H1 (cell line): ENCODE results near the gene PTPRD. TPM values are rescaled to one million over a fixed set of nuclear protein-coding genes. Genes with fewer than 3 reads are reported as not detected.

ENCODE experiments used
- CTCF ChIA-PET: fragments of 300-600 bp; sonication (Branson Sonifier 250); formaldehyde crosslinking; loops from one replicate; lab custom pipeline; 2021; ENCODE audit not compliant: partially characterized antibody; lab: Charles Lee
- POLR2A ChIA-PET: fragments of 300-600 bp; sonication (Branson Sonifier 250); formaldehyde crosslinking; loops from one replicate; lab custom pipeline; 2021; ENCODE audit warnings: inconsistent platforms; ENCODE audit not compliant: partially characterized antibody; lab: Charles Lee
- DNase-seq, 2 experiments: peaks; one replicate each; pipeline versions ENCODE4 v3.0.0 to v3.0.0-alpha.2; 2010 to 2022; ENCODE audit warnings: low spot score in 2 of 2, low read depth in 1 of 2, mixed read lengths in 1 of 2
- FAIRE-seq: peaks from 2 replicates; lab custom pipeline; 2011; peaks lifted over from hg19 to GRCh38; lab: Jason Lieb, UNC
- H2AFZ ChIP-seq: 2 replicates; pipeline ENCODE4 v1.8.1; 2012; ENCODE audit warnings: low read length, inconsistent platforms
- H2AK5ac ChIP-seq: 2 replicates; pipeline ENCODE4 v1.6.1; 2013; ENCODE audit warnings: low read depth, low read length
- H2BK120ac ChIP-seq: replicated peaks from 2 replicates; pipeline ENCODE3; 2013; ENCODE audit warnings: low read depth, low read length, inconsistent platforms
- H2BK12ac ChIP-seq: 2 replicates; pipeline ENCODE4 v1.6.1; 2013; ENCODE audit warnings: low read depth, low read length
- H2BK15ac ChIP-seq: 2 replicates; pipeline ENCODE4 v1.6.1; 2013; ENCODE audit warnings: low read length
- H2BK20ac ChIP-seq: 2 replicates; pipeline ENCODE4 v1.6.1; 2013; ENCODE audit warnings: low read length
- H2BK5ac ChIP-seq: 2 replicates; pipeline ENCODE4 v1.6.1; 2013; ENCODE audit warnings: low read depth, low read length
- H3K14ac ChIP-seq: 2 replicates; pipeline ENCODE4 v1.6.1; 2013; ENCODE audit warnings: inconsistent platforms; ENCODE audit not compliant: insufficient read length
- H3K18ac ChIP-seq: 2 replicates; pipeline ENCODE4 v1.6.1; 2013; ENCODE audit warnings: low read length; ENCODE audit errors: extremely low read depth
- H3K23ac ChIP-seq: 2 replicates; pipeline ENCODE4 v1.6.1; 2013; ENCODE audit warnings: inconsistent platforms; ENCODE audit not compliant: insufficient read length
- H3K23me2 ChIP-seq: 2 replicates; pipeline ENCODE4 v1.6.1; 2013; ENCODE audit warnings: low read depth, low read length
- H3K27ac ChIP-seq: 2 replicates; pipeline ENCODE4 v1.6.1; 2011; ENCODE audit warnings: low read depth, low read length, inconsistent platforms
- H3K27me3 ChIP-seq, 4 experiments: replicated peaks in 1 of 4; 1 replicate in 1 of 4; 2 replicates in 3 of 4; pipeline versions ENCODE4 v1.6.1 to v1.8.1; 2011 to 2013; ENCODE audit warnings: low read length in 3 of 4, mild to moderate bottlenecking in 3 of 4, inconsistent platforms in 2 of 4, mixed read lengths in 2 of 4, moderate library complexity in 1 of 4; ENCODE audit not compliant: control insufficient read depth in 3 of 4, insufficient read depth in 3 of 4; ENCODE audit errors: extremely low read depth in 1 of 4
- H3K36me3 ChIP-seq, 4 experiments: 2 replicates each; pipeline versions ENCODE4 v1.6.1 to v1.8.1; 2011 to 2013; ENCODE audit warnings: mild to moderate bottlenecking in 4 of 4, low read length in 3 of 4, moderate library complexity in 2 of 4, control low read depth in 1 of 4, inconsistent platforms in 1 of 4; ENCODE audit not compliant: insufficient read depth in 4 of 4, control insufficient read depth in 2 of 4
- H3K4ac ChIP-seq: replicated peaks from 2 replicates; pipeline ENCODE3; 2013; ENCODE audit warnings: low read length, low read depth, mixed read lengths, inconsistent platforms; ENCODE audit not compliant: insufficient read length
- H3K4me1 ChIP-seq, 4 experiments: replicated peaks in 1 of 4; 1 replicate in 1 of 4; 2 replicates in 3 of 4; pipeline versions ENCODE4 v1.6.1 to v1.8.1; 2011 to 2013; ENCODE audit warnings: low read length in 3 of 4, inconsistent platforms in 2 of 4, mixed read lengths in 1 of 4; ENCODE audit not compliant: insufficient read depth in 4 of 4, control insufficient read depth in 3 of 4
- H3K4me2 ChIP-seq, 2 experiments: 2 replicates each; pipeline versions ENCODE4 v1.6.1 to v1.8.1; 2011 to 2013; ENCODE audit warnings: low read depth in 2 of 2, low read length in 2 of 2, control low read depth in 1 of 2, inconsistent platforms in 1 of 2, mild to moderate bottlenecking in 1 of 2; ENCODE audit not compliant: insufficient read depth in 1 of 2
- H3K4me3 ChIP-seq, 4 experiments: fragments of 200-600, 300-600 bp in 1 of 4; sonication (generic), shearing (Covaris generic), sonication (Bioruptor Twin) in 1 of 4; 2 replicates each; pipeline versions ENCODE4 v1.5.1 to v1.8.1; 2011 to 2016; ENCODE audit warnings: low read length in 4 of 4, low read depth in 3 of 4, control low read depth in 2 of 4, inconsistent platforms in 2 of 4, mild to moderate bottlenecking in 2 of 4, mixed read lengths in 1 of 4, moderate library complexity in 1 of 4; ENCODE audit not compliant: insufficient read depth in 2 of 4; ENCODE audit errors: extremely low read depth in 1 of 4
- H3K56ac ChIP-seq: replicated peaks from 2 replicates; pipeline ENCODE3; 2013; ENCODE audit warnings: low read depth, mild to moderate bottlenecking, mixed read lengths, low read length, inconsistent platforms; ENCODE audit not compliant: insufficient read length
- H3K79me1 ChIP-seq: 2 replicates; pipeline ENCODE4 v1.6.1; 2013; ENCODE audit warnings: low read depth, low read length, control low read depth
- H3K79me2 ChIP-seq, 2 experiments: 2 replicates each; pipeline versions ENCODE4 v1.6.1 to v1.8.1; 2012 to 2013; ENCODE audit warnings: low read length in 2 of 2, mild to moderate bottlenecking in 2 of 2, inconsistent platforms in 1 of 2; ENCODE audit not compliant: insufficient read depth in 2 of 2, control insufficient read depth in 1 of 2
- H3K9ac ChIP-seq, 4 experiments: replicated peaks in 1 of 4; 1 replicate in 1 of 4; 2 replicates in 3 of 4; pipeline versions ENCODE4 v1.6.1 to v1.8.1; 2011 to 2013; ENCODE audit warnings: low read depth in 3 of 4, low read length in 3 of 4, control low read depth in 2 of 4, mild to moderate bottlenecking in 2 of 4, moderate library complexity in 2 of 4, inconsistent platforms in 1 of 4; ENCODE audit errors: extremely low read depth in 1 of 4
- H3K9me3 ChIP-seq, 2 experiments: 2 replicates each; pipeline versions ENCODE4 v1.6.1 to v1.8.1; 2012 to 2013; ENCODE audit warnings: mild to moderate bottlenecking in 2 of 2, moderate library complexity in 2 of 2, control low read depth in 1 of 2, inconsistent platforms in 1 of 2, low read depth in 1 of 2, low read length in 1 of 2, mixed read lengths in 1 of 2; ENCODE audit not compliant: insufficient read depth in 2 of 2
- H4K20me1 ChIP-seq, 2 experiments: replicated peaks in 1 of 2; 2 replicates each; pipeline versions ENCODE3 to v1.8.1; 2011 to 2013; ENCODE audit warnings: inconsistent platforms in 2 of 2, low read length in 2 of 2, mild to moderate bottlenecking in 1 of 2; ENCODE audit not compliant: insufficient read depth in 2 of 2, control insufficient read depth in 1 of 2
- H4K5ac ChIP-seq: 2 replicates; pipeline ENCODE4 v1.6.1; 2013; ENCODE audit warnings: low read length, low read depth, mixed read lengths, inconsistent platforms; ENCODE audit not compliant: insufficient read length
- H4K8ac ChIP-seq: 2 replicates; pipeline ENCODE4 v1.8.0; 2013; ENCODE audit warnings: mild to moderate bottlenecking, moderate library complexity, low read length, inconsistent platforms; ENCODE audit not compliant: insufficient read depth; ENCODE audit errors: extremely low read depth
- H4K91ac ChIP-seq: replicated peaks from 2 replicates; pipeline ENCODE3; 2013; ENCODE audit warnings: low read length, mixed read lengths, inconsistent platforms; ENCODE audit not compliant: insufficient read length
- CHD2 ChIP-seq: IDR thresholded peaks from 2 replicates; pipeline ENCODE4 v1.6.1; 2012; ENCODE audit warnings: low read length, improper control_type of control experiment
- HDAC2 ChIP-seq, 2 experiments: fragments of 300-600 bp in 1 of 2; sonication (generic) in 1 of 2; IDR thresholded peaks; 2 replicates each; pipeline ENCODE4 v1.6.1; 2011 to 2012; ENCODE audit warnings: low read depth in 2 of 2, low read length in 2 of 2, mild to moderate bottlenecking in 2 of 2, moderate library complexity in 2 of 2, borderline replicate concordance in 1 of 2, inconsistent platforms in 1 of 2
- JUN ChIP-seq: IDR thresholded peaks from 2 replicates; pipeline ENCODE4 v1.6.1; 2011; ENCODE audit warnings: low read depth, mild to moderate bottlenecking, improper control_type of control experiment, low read length
- SAP30 ChIP-seq: fragments of 300-600 bp; sonication (generic); IDR thresholded peaks from 2 replicates; pipeline ENCODE4 v1.7.1; 2012; ENCODE audit warnings: low read length, moderate library complexity, mild to moderate bottlenecking, inconsistent platforms; ENCODE audit not compliant: insufficient read depth, insufficient replicate concordance
- SIX5 ChIP-seq: IDR thresholded peaks from 2 replicates; pipeline ENCODE4 v1.6.1; 2011; ENCODE audit warnings: mild to moderate bottlenecking, low read depth, low read length
- SP4 ChIP-seq: IDR thresholded peaks from 2 replicates; pipeline ENCODE4 v1.6.1; 2012; ENCODE audit warnings: low read length, inconsistent platforms
- SUZ12 ChIP-seq: fragments of 200-600 bp; sonication (generic); IDR thresholded peaks from 2 replicates; pipeline ENCODE4 v1.6.1; 2012; ENCODE audit warnings: mild to moderate bottlenecking, inconsistent platforms, low read length, moderate library complexity, mixed read lengths
- WGBS, 2 experiments: shearing (Covaris generic) in 1 of 2; methylation state at CpG; one replicate each; pipeline versions ENCODE4 v1.1.6 to v1.1.7; 2013 to 2015; ENCODE audit warnings: low lambda C conversion rate in 2 of 2, mixed read lengths in 2 of 2, inconsistent platforms in 1 of 2, low coverage in 1 of 2, missing lambda C conversion rate in 1 of 2; ENCODE audit not compliant: insufficient replicate concordance in 2 of 2, insufficient coverage in 1 of 2, insufficient read length in 1 of 2; ENCODE audit errors: extremely low coverage in 1 of 2, missing lambda C conversion rate in 1 of 2; 5-methylcytosine and 5-hydroxymethylcytosine counted together
- polyA plus RNA-seq, 7 experiments: library from polyadenylated mRNA; depleted of rRNA in 3 of 7; stranded (reverse) in 5 of 7; unstranded in 2 of 7; fragments of >200 nt in 5 of 7; fragments of 200-250 nt in 2 of 7; gene quantifications; 1 replicate in 5 of 7; 2 replicates in 1 of 7; 4 replicates in 1 of 7; pipeline versions ENCODE4 v1.2.1 to v1.2.3, GENCODE V29; 2011 to 2013; ENCODE audit warnings: missing spikeins in 2 of 7, mixed read lengths in 2 of 7
- total RNA-seq: library from RNA; stranded (reverse); fragmentation: NEBNext Ultra II Directional; extraction: Animal tissue kit (Norgen Biotek cat#: 25700); gene quantifications from 2 replicates; pipeline ENCODE4 v1.2.1, GENCODE V29; 2021

PTPRD gene
- total and polyA plus RNA-seq, 2 of the 8 experiments (the other 6 are each of a cell fraction or from before 2014, with no cell fraction given): 17.2 to 77.0 TPM

DNA sequence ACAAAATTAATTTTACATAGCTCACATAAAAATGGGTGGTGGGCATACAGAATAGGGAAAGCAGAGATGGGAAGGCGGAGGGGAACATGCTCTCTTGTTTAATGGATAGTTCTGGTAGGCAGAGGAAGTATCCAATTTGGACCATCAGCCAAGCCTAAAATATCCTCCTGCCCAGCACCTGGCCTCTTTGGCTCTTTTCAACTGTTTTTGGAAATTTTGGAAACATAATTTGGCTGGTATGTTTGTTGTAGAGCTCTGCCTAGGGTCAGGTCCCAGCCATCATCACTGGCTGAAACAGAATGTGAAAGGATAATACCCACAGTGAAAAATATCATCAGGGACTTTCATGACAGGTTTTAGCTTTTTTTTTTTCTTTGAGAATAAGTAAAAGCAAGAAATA lies 2345.9 kb downstream of the PTPRD start:
- no peak overlapping the region for H3K9ac ChIP-seq
- no peaks in the 10 kb centered on the region for H4K20me1 ChIP-seq
- H3K56ac ChIP-seq: no peak overlapping the region
- H2BK5ac ChIP-seq: no peak overlapping the region
- ChIA-PET POLR2A (no interaction called here), CTCF (interaction anchor here (0.6 to 1.5 kb wide), 3 partner anchors 12 to 241 kb away, joined by 3 to 5 read pairs (median 4); no protein-coding TSS in a partner anchor)
- H3K27ac ChIP-seq: no peak overlapping the region
- H3K4me3 ChIP-seq: no peak overlapping the region
- H2AFZ ChIP-seq: no peak overlapping the region
- H3K4ac ChIP-seq: no peak overlapping the region
- no peaks in the 10 kb centered on the region for H3K23me2 ChIP-seq
- DNase-seq (no peak), FAIRE-seq (no peak)
- 100% methylated on average over 1 of the region's 1 CpG; no CpG with 5 or more reads in 1 of the 2 experiments for WGBS, 2 experiments
- no peak overlapping the region for H2BK12ac ChIP-seq
- H2BK15ac ChIP-seq: no peak overlapping the region
- no peak overlapping the region for H2BK20ac ChIP-seq
- no peaks in the 10 kb centered on the region for H3K79me1 ChIP-seq
- no peak overlapping the region for H4K91ac ChIP-seq
- no peak overlapping the region for H3K14ac ChIP-seq
- H4K8ac ChIP-seq: no peak overlapping the region
- H2BK120ac ChIP-seq: no peak overlapping the region
- H4K5ac ChIP-seq: no peak overlapping the region
- no peak overlapping the region for H3K23ac ChIP-seq
- H3K27me3 ChIP-seq: no peaks in the 10 kb centered on the region
- H3K9me3 ChIP-seq: no peaks in the 10 kb centered on the region
- H3K4me1 ChIP-seq: peaks cover 0 to 5% (median 2%) of the 10 kb centered on the region in 4 experiments; a peak in 3 of 7 replicates
- TF ChIP-seq SUZ12 (no peak), SIX5 (no peak), CHD2 (no peak), JUN (no peak), HDAC2 (IDR thresholded peaks at IDR 0.05; ENCODE audit: borderline replicate concordance in 1 of 2, low read depth in 2 of 2, low read length in 2 of 2) (no peak), SP4 (no peak), SAP30 (no peak)
- no peaks in the 10 kb centered on the region for H3K36me3 ChIP-seq
- H3K79me2 ChIP-seq: no peaks in the 10 kb centered on the region
- no peak overlapping the region for H2AK5ac ChIP-seq
- H3K4me2 ChIP-seq: no peak overlapping the region
- H3K18ac ChIP-seq: no peak overlapping the region
